ENCODE data around the gene TMEM239. TPM values are rescaled to one million over a fixed set of nuclear protein-coding genes. Genes with fewer than 3 reads are reported as not detected.
"Not testable (repeated sequence)": the region's sequence is repeated elsewhere in the genome, so short reads cannot be mapped to it uniquely, and the experiment has no call there.

Gene TMEM239
- not detected for total RNA-seq

- CTCF ChIA-PET = interaction anchor here (0.8 kb wide), 1 partner anchor 40 kb away, joined by 3 read pairs; no protein-coding TSS in a partner anchor
- POLR2A ChIA-PET = no interaction called here
Observed at GRCh38 chr20:2816030-2816582, at the start of gene TMEM239. TSS of gene TMEM239 (plus strand) at chr20:2816364. CDS start at chr20:2816555, 191 bp downstream.

GRCh38 chr20:2767768-2768631 lies 48.2 kb upstream of the TMEM239 start:
- ChIA-PET POLR2A (no interaction called here), CTCF (no interaction called here)

- ChIA-PET POLR2A (no interaction called here), CTCF (no interaction called here)
Observed at GRCh38 chr20:2768632-2769015, 47.5 kb upstream of the TMEM239 start.

GRCh38 chr20:2770091-2770490 lies 46.1 kb upstream of the TMEM239 start:
- CTCF ChIA-PET, POLR2A ChIA-PET: not testable (repeated sequence)

GRCh38 chr20:2771631-2772080 lies 44.5 kb upstream of the TMEM239 start:
- CTCF ChIA-PET = no interaction called here
- POLR2A ChIA-PET = no interaction called here

- POLR2A ChIA-PET = interaction anchor here (0.7 kb wide), 1 partner anchor 24 kb away, joined by 6 read pairs; no protein-coding TSS in a partner anchor
- CTCF ChIA-PET = interaction anchor here (0.6 kb wide), 1 partner anchor 27 kb away, joined by 5 read pairs; the partner anchor contains the start of gene CPXM1
Observed at GRCh38 chr20:2773812-2774211, 42.4 kb upstream of the TMEM239 start.

GRCh38 chr20:2775139-2775538 lies 41.0 kb upstream of the TMEM239 start:
- ChIA-PET CTCF (no interaction called here), POLR2A (no interaction called here)

- CTCF ChIA-PET = no interaction called here
Observed at GRCh38 chr20:2778602-2779321, 37.4 kb upstream of the TMEM239 start.

GRCh38 chr20:2780948-2781347 lies 35.2 kb upstream of the TMEM239 start:
- CTCF ChIA-PET = interaction anchor here (1.1 kb wide), 1 partner anchor 40 kb away, joined by 3 read pairs; no protein-coding TSS in a partner anchor
- POLR2A ChIA-PET = no interaction called here

More at GRCh38 chr20:2778602-2779321, 37.4 kb upstream of the TMEM239 start:
- POLR2A ChIA-PET = no interaction called here

GRCh38 chr20:2783908-2784566 lies 32.1 kb upstream of the TMEM239 start:
- ChIA-PET POLR2A (interaction anchor here (0.7 kb wide), 1 partner anchor 135 kb away, joined by 3 read pairs; no protein-coding TSS in a partner anchor), CTCF (interaction anchor here (0.7 kb wide), 1 partner anchor 168 kb away, joined by 3 read pairs; no protein-coding TSS in a partner anchor)

- ChIA-PET POLR2A (no interaction called here), CTCF (interaction anchor here (0.9 to 1.2 kb wide), 2 partner anchors 34 to 38 kb away, joined by 3 to 4 read pairs; no protein-coding TSS in a partner anchor)
Observed at GRCh38 chr20:2793471-2793870, 22.7 kb upstream of the TMEM239 start.

- ChIA-PET POLR2A (no interaction called here), CTCF (interaction anchor here (0.9 kb wide), 1 partner anchor 39 kb away, joined by 4 read pairs; no protein-coding TSS in a partner anchor)
Observed at GRCh38 chr20:2794202-2794748, 21.9 kb upstream of the TMEM239 start.

GRCh38 chr20:2794866-2795447 lies 21.2 kb upstream of the TMEM239 start:
- ChIA-PET POLR2A (no interaction called here), CTCF (no interaction called here)

- POLR2A ChIA-PET = no interaction called here
Observed at GRCh38 chr20:2795451-2795850, 20.7 kb upstream of the TMEM239 start.

GRCh38 chr20:2796011-2796660 lies 20.0 kb upstream of the TMEM239 start:
- POLR2A ChIA-PET = no interaction called here
- CTCF ChIA-PET = no interaction called here

More at GRCh38 chr20:2795451-2795850, 20.7 kb upstream of the TMEM239 start:
- CTCF ChIA-PET = no interaction called here

- ChIA-PET CTCF (no interaction called here), POLR2A (interaction anchor here (0.5 kb wide), 1 partner anchor 24 kb away, joined by 6 read pairs; no protein-coding TSS in a partner anchor)
Observed at GRCh38 chr20:2797136-2797983, 18.8 kb upstream of the TMEM239 start.

- ChIA-PET CTCF (no interaction called here), POLR2A (interaction anchor here (0.5 kb wide), 1 partner anchor 25 kb away, joined by 6 read pairs; no protein-coding TSS in a partner anchor)
Observed at GRCh38 chr20:2798095-2798805, 17.9 kb upstream of the TMEM239 start.

Measured in activated CD8-positive, alpha-beta memory T cell treated with anti-CD3 and anti-CD28 coated beads for 36 hours (primary cell).